Liver (tissue), 9 donors: Measurements from ENCODE around the gene GFRA1. TPM values are rescaled to one million over a fixed set of nuclear protein-coding genes. Genes with fewer than 3 reads are reported as not detected.

Source experiments
- DNase-seq: peaks from one replicate; pipeline ENCODE4 v3.0.0-alpha.2; 2017; ENCODE audit warnings: low spot score
- H3K27ac ChIP-seq, 2 donors: one replicate each; pipeline ENCODE4 v1.7.0; 2013; ENCODE audit warnings: inconsistent platforms in 2 of 2, low read length in 2 of 2, control low read depth in 1 of 2, low read depth in 1 of 2, mild to moderate bottlenecking in 1 of 2
- H3K27me3 ChIP-seq, 4 donors: one replicate each; pipeline versions ENCODE4 v1.6.1 to v1.7.0; 2013; ENCODE audit warnings: low read length in 3 of 4, inconsistent platforms in 1 of 4, mild to moderate bottlenecking in 1 of 4, moderate library complexity in 1 of 4; ENCODE audit not compliant: control insufficient read depth in 4 of 4, insufficient read depth in 4 of 4
- H3K36me3 ChIP-seq, 4 donors: one replicate each; pipeline versions ENCODE4 v1.6.1 to v1.7.0; 2013; ENCODE audit warnings: low read length in 3 of 4, mild to moderate bottlenecking in 3 of 4, low read depth in 1 of 4, moderate library complexity in 1 of 4; ENCODE audit not compliant: control insufficient read depth in 4 of 4, insufficient read depth in 3 of 4
- H3K4me1 ChIP-seq, 4 donors: one replicate each; pipeline versions ENCODE4 v1.6.1 to v1.7.0; 2013; ENCODE audit warnings: low read length in 3 of 4, mild to moderate bottlenecking in 3 of 4, moderate library complexity in 1 of 4; ENCODE audit not compliant: control insufficient read depth in 4 of 4, insufficient read depth in 4 of 4
- H3K4me3 ChIP-seq, 3 donors: one replicate each; pipeline versions ENCODE4 v1.6.1 to v1.7.0; 2013; ENCODE audit warnings: low read length in 3 of 3, control low read depth in 1 of 3, low read depth in 1 of 3, mild to moderate bottlenecking in 1 of 3
- H3K9ac ChIP-seq, 2 donors: one replicate each; pipeline ENCODE4 v1.7.0; 2013; ENCODE audit warnings: low read length in 2 of 2, mild to moderate bottlenecking in 2 of 2, moderate library complexity in 2 of 2, control low read depth in 1 of 2, low read depth in 1 of 2
- H3K9me3 ChIP-seq, 4 donors: one replicate each; pipeline versions ENCODE4 v1.6.1 to v1.7.0; 2013; ENCODE audit warnings: low read length in 3 of 4; ENCODE audit not compliant: control insufficient read depth in 4 of 4
- ATF3 ChIP-seq: IDR thresholded peaks from 2 replicates; pipeline ENCODE4 v1.6.1; 2016; ENCODE audit warnings: antibody characterized with exemption
- CTCF ChIP-seq: fragments of 150-350 bp; IDR thresholded peaks from 2 replicates; pipeline ENCODE4 v1.5.1; 2017; ENCODE audit warnings: improper control_type of control experiment, low read depth, low read length; ENCODE audit not compliant: missing input control
- EGR1 ChIP-seq, 2 donors: IDR thresholded peaks; 2 replicates each; pipeline ENCODE4 v1.6.1; 2016 to 2018; ENCODE audit warnings: antibody characterized with exemption in 2 of 2, low read depth in 2 of 2
- FOXA1 ChIP-seq: IDR thresholded peaks from 2 replicates; pipeline ENCODE4 v1.6.1; 2016; ENCODE audit warnings: antibody characterized with exemption
- FOXA2 ChIP-seq: IDR thresholded peaks from 2 replicates; pipeline ENCODE4 v1.6.1; 2016; ENCODE audit warnings: antibody characterized with exemption
- GABPA ChIP-seq, 2 donors: IDR thresholded peaks in 1 of 2; conservative IDR thresholded peaks in 1 of 2; 2 replicates each; pipeline ENCODE4 v1.6.1; 2016; ENCODE audit warnings: antibody characterized with exemption in 2 of 2, mild to moderate bottlenecking in 1 of 2, moderate library complexity in 1 of 2
- HNF4A ChIP-seq, 2 donors: conservative IDR thresholded peaks; 2 replicates each; pipeline ENCODE4 v1.6.1; 2016; ENCODE audit warnings: antibody characterized with exemption in 2 of 2, mild to moderate bottlenecking in 2 of 2
- HNF4G ChIP-seq: IDR thresholded peaks from 2 replicates; pipeline ENCODE4 v1.6.1; 2016; ENCODE audit warnings: antibody characterized with exemption
- JUND ChIP-seq, 2 donors: IDR thresholded peaks; 2 replicates each; pipeline ENCODE4 v1.6.1; 2016; ENCODE audit warnings: antibody characterized with exemption in 2 of 2
- NR2F2 ChIP-seq: IDR thresholded peaks from 2 replicates; pipeline ENCODE4 v1.6.1; 2016; ENCODE audit warnings: antibody characterized with exemption
- RAD21 ChIP-seq, 2 donors: IDR thresholded peaks; 2 replicates each; pipeline ENCODE4 v1.6.1; 2016; ENCODE audit warnings: antibody characterized with exemption in 2 of 2, mild to moderate bottlenecking in 2 of 2
- RXRA ChIP-seq, 2 donors: IDR thresholded peaks; 2 replicates each; pipeline ENCODE4 v1.6.1; 2017 to 2018; ENCODE audit warnings: antibody characterized with exemption in 2 of 2, mild to moderate bottlenecking in 1 of 2
- SP1 ChIP-seq: IDR thresholded peaks from 2 replicates; pipeline ENCODE4 v1.6.1; 2018; ENCODE audit warnings: antibody characterized with exemption, mild to moderate bottlenecking
- TAF1 ChIP-seq: conservative IDR thresholded peaks from 2 replicates; pipeline ENCODE4 v1.6.1; 2016; ENCODE audit warnings: antibody characterized with exemption, mild to moderate bottlenecking
- YY1 ChIP-seq: IDR thresholded peaks from 2 replicates; pipeline ENCODE4 v1.6.1; 2016; ENCODE audit warnings: antibody characterized with exemption, mild to moderate bottlenecking
- WGBS: extraction: QIAGEN DNeasy Blood & Tissue Kit; methylation state at CpG from one replicate; pipeline ENCODE4 v1.1.7; 2013; 5-methylcytosine and 5-hydroxymethylcytosine counted together
- polyA plus RNA-seq, 2 donors: library from polyadenylated mRNA; stranded (reverse) in 1 of 2; unstranded in 1 of 2; fragments of 200-250 nt in 1 of 2; fragments of >200 nt in 1 of 2; fragmentation: Nextera tagmentation in 1 of 2; extraction: Ambion mirVana in 1 of 2; gene quantifications; one replicate each; pipeline versions ENCODE4 v1.2.1 to v1.2.3, GENCODE V29; 2013 to 2015
- total RNA-seq, 2 donors: library from RNA; depleted of rRNA; stranded (reverse); fragments of >200 nt; gene quantifications; one replicate each; pipeline ENCODE4 v1.2.3, GENCODE V29; 2014
- TF ChIP-seq, protein P1 (sequence below): IDR thresholded peaks from 2 replicates; pipeline ENCODE4 v1.6.1; 2016; ENCODE audit warnings: antibody characterized with exemption
- TF ChIP-seq, protein P2 (sequence below): IDR thresholded peaks from 2 replicates; pipeline ENCODE4 v1.6.1; 2016; ENCODE audit warnings: antibody characterized with exemption, mild to moderate bottlenecking
- TF ChIP-seq, protein P3 (sequence below): IDR thresholded peaks from 2 replicates; pipeline ENCODE4 v1.6.1; 2016; ENCODE audit warnings: antibody characterized with exemption
- donor health status: healthy.
- donor health status: healthy.
- donor health status: healthy.
- donor health status: healthy.
- donor health status: healthy.

GFRA1 gene
- total and polyA plus RNA-seq, 4 donors, result 14.2 to 53.6 (median 17.8) TPM

DNA sequence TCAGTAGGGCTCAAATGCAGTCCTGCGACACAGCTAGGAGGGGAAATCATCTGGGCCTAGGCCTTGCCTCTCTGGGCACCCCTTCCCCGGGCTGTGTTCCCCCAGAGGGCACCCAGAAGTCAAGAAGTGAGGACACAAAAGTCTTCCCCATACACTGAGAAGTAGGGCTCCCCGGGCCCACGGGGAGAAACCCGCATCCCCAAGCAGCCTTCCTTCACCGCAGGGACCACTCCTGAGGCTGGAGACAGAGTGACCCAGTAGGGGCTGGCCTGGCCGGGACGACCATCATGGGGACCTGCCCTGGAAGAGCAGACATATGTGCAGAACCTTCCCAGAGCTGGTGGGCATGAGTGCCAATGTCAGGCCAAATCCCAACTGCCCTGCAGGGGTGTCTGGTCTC lies 163.5 kb downstream of the GFRA1 start:
- Histone ChIP-seq H3K27ac (no peak overlapping the region), H3K36me3 (no peaks in the 10 kb centered on the region), H3K4me3 (no peak overlapping the region), H3K9ac (no peak overlapping the region), H3K9me3 (no peaks in the 10 kb centered on the region), H3K4me1 (peaks cover 0 to 18% (median 8%) of the 10 kb centered on the region in 4 donors), H3K27me3 (no peaks in the 10 kb centered on the region)
- DNase-seq, result no peak
- no peak for TF ChIP-seq FOXA2
- no peak for TF ChIP-seq JUND (IDR thresholded peaks at IDR 0.05)
- TF ChIP-seq EGR1 (IDR thresholded peaks at IDR 0.05; ENCODE audit: low read depth in 2 of 2), result no peak
- TF ChIP-seq, protein P1, sequence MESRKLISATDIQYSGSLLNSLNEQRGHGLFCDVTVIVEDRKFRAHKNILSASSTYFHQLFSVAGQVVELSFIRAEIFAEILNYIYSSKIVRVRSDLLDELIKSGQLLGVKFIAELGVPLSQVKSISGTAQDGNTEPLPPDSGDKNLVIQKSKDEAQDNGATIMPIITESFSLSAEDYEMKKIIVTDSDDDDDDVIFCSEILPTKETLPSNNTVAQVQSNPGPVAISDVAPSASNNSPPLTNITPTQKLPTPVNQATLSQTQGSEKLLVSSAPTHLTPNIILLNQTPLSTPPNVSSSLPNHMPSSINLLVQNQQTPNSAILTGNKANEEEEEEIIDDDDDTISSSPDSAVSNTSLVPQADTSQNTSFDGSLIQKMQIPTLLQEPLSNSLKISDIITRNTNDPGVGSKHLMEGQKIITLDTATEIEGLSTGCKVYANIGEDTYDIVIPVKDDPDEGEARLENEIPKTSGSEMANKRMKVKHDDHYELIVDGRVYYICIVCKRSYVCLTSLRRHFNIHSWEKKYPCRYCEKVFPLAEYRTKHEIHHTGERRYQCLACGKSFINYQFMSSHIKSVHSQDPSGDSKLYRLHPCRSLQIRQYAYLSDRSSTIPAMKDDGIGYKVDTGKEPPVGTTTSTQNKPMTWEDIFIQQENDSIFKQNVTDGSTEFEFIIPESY, result no peak
- no peak for TF ChIP-seq HNF4A (conservative IDR thresholded peaks at IDR 0.05)
- TF ChIP-seq, protein P2, sequence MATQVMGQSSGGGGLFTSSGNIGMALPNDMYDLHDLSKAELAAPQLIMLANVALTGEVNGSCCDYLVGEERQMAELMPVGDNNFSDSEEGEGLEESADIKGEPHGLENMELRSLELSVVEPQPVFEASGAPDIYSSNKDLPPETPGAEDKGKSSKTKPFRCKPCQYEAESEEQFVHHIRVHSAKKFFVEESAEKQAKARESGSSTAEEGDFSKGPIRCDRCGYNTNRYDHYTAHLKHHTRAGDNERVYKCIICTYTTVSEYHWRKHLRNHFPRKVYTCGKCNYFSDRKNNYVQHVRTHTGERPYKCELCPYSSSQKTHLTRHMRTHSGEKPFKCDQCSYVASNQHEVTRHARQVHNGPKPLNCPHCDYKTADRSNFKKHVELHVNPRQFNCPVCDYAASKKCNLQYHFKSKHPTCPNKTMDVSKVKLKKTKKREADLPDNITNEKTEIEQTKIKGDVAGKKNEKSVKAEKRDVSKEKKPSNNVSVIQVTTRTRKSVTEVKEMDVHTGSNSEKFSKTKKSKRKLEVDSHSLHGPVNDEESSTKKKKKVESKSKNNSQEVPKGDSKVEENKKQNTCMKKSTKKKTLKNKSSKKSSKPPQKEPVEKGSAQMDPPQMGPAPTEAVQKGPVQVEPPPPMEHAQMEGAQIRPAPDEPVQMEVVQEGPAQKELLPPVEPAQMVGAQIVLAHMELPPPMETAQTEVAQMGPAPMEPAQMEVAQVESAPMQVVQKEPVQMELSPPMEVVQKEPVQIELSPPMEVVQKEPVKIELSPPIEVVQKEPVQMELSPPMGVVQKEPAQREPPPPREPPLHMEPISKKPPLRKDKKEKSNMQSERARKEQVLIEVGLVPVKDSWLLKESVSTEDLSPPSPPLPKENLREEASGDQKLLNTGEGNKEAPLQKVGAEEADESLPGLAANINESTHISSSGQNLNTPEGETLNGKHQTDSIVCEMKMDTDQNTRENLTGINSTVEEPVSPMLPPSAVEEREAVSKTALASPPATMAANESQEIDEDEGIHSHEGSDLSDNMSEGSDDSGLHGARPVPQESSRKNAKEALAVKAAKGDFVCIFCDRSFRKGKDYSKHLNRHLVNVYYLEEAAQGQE, result no peak
- no peak for TF ChIP-seq CTCF
- TF ChIP-seq YY1, result no peak
- no peak for TF ChIP-seq HNF4G
- TF ChIP-seq ATF3, result no peak
- no peak for TF ChIP-seq TAF1
- TF ChIP-seq, protein P3, sequence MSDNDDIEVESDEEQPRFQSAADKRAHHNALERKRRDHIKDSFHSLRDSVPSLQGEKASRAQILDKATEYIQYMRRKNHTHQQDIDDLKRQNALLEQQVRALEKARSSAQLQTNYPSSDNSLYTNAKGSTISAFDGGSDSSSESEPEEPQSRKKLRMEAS, result no peak
- no peak for TF ChIP-seq RAD21 (IDR thresholded peaks at IDR 0.05)
- no peak for TF ChIP-seq NR2F2
- no peak for TF ChIP-seq GABPA (IDR thresholded peaks at IDR 0.05 in 1 of 2, conservative IDR thresholded peaks at IDR 0.05 in 1 of 2)
- TF ChIP-seq FOXA1, result no peak
- no peak for TF ChIP-seq SP1
- no peak for TF ChIP-seq RXRA (IDR thresholded peaks at IDR 0.05)
- 95% methylated on average over 8 of the region's 8 CpGs for WGBS
